Mesothelial cell of epicardium (in vitro differentiated cells): ENCODE data around the gene CACNA2D3. TPM values are rescaled to one million over a fixed set of nuclear protein-coding genes. Genes with fewer than 3 reads are reported as not detected.

Experiments
- DNase-seq, 2 experiments: peaks; one replicate each; pipeline ENCODE4 v3.0.0; 2021; ENCODE audit warnings: low spot score in 2 of 2; ENCODE audit not compliant: unreplicated experiment in 2 of 2
- H3K27ac Mint-ChIP-seq: 2 replicates; pipeline ENCODE4 v1.8.0; 2021; ENCODE audit warnings: mixed read lengths
- H3K27me3 Mint-ChIP-seq: 2 replicates; pipeline ENCODE4 v1.8.0; 2021; ENCODE audit warnings: low read depth, mixed read lengths
- H3K36me3 Mint-ChIP-seq: 2 replicates; pipeline ENCODE4 v1.8.0; 2021; ENCODE audit warnings: mixed read lengths
- H3K4me1 Mint-ChIP-seq: 2 replicates; pipeline ENCODE4 v1.8.0; 2021; ENCODE audit warnings: mixed read lengths
- H3K4me3 Mint-ChIP-seq: 2 replicates; pipeline ENCODE4 v1.8.0; 2021; ENCODE audit warnings: mild to moderate bottlenecking, moderate library complexity, mixed read lengths
- H3K9me3 Mint-ChIP-seq: 2 replicates; pipeline ENCODE4 v1.8.0; 2021; ENCODE audit warnings: mixed read lengths
- CTCF ChIP-seq: fragments of 200-600 bp; sonication (generic); IDR thresholded peaks from one replicate; pipeline ENCODE4 v1.5.0; 2021; ENCODE audit warnings: antibody characterized with exemption; ENCODE audit not compliant: unreplicated experiment
- total RNA-seq: library from RNA; stranded (reverse); gene quantifications from 3 replicates; pipeline ENCODE4 v1.2.1, GENCODE V29; 2021

CACNA2D3 gene
- total RNA-seq, 1 donor from 2014 or later, result 2.3 TPM

DNA sequence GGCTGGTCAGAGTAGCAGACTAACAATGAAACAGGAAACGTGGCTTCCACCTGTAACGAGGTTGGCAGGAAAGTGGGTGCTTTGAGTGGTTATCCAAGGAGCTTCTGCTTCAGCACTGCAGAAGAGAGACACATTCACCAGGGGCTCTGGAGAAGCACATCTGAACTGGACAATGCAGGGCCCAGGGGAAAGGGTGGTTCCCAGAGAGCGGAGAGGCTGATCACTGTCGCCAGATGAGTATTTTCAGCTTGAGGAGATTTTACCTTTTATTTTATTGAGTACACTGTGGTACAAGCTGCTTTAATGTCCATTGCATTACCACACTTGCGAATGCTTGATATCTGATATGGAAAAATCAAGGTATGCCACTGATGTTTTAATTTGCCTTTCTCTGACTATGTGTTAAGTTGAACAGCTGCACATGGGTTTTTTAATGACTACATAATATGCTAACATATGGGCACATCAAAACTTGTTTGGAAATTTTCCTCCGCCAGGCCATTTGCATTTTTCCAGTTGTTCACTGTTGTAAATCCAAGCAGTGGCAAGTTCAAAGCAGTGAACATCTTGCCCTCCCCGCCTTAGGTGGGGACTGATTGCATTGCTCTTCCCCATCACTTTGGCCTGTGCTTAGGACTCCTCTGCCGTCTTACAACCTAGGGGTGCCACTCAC is 753.4 kb downstream of the CACNA2D3 start:
- H3K36me3 Mint-ChIP-seq, result peaks cover 1% of the 10 kb centered on the region
- H3K27ac Mint-ChIP-seq, result peak overlapping the region; percentile 11
- peaks cover 4% of the 10 kb centered on the region for H3K9me3 Mint-ChIP-seq
- no peak for DNase-seq
- H3K27me3 Mint-ChIP-seq, result no peaks in the 10 kb centered on the region
- TF ChIP-seq CTCF, result no peak
- H3K4me3 Mint-ChIP-seq, result no peak overlapping the region
- H3K4me1 Mint-ChIP-seq, result peaks cover 57% of the 10 kb centered on the region

DNA sequence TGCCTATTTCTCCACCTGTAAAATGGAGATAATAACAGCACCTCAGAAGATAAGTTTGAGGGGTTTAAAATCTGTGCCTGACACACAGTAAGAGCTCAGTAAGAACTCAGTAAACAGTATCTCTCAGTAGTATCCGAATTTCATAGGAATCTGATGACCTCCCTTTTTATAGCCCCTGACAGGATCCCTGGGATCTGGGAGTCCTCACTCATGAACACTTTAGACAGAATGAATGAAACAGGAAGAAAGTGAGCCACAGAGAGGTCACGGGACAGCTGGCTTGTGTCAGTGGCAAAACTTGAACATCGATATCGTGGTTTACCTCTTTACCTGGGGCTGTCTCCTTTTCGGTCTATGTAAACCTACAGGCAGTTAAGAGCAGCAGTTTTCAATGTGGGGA is 754.3 kb downstream of the CACNA2D3 start:
- TF ChIP-seq CTCF, result no peak
- no peak for DNase-seq
- H3K4me1 Mint-ChIP-seq, result peaks cover 64% of the 10 kb centered on the region
- H3K36me3 Mint-ChIP-seq, result peaks cover 1% of the 10 kb centered on the region
- no peaks in the 10 kb centered on the region for H3K27me3 Mint-ChIP-seq
- H3K9me3 Mint-ChIP-seq, result peaks cover 4% of the 10 kb centered on the region
- H3K27ac Mint-ChIP-seq, result no peak overlapping the region
- no peak overlapping the region for H3K4me3 Mint-ChIP-seq

DNA sequence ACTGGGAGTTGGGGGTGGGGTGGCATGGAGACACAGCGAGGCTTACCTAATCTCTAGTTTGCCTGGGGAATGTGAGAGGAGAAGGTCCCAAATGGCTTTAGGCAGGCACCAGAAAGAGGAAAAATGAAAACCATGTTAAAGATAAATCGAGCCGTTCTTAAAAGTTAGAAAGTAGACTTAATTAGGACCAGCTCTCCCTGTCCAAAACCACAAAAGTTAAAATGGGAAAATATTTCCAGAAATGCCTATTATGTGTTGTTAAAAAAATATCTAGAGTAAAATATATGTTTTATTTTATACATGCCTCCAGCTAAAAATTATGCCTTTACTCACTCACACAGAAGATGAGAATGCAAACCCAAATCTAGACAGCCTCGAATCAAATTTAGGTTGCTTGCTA is 755.4 kb downstream of the CACNA2D3 start:
- no peaks in the 10 kb centered on the region for H3K27me3 Mint-ChIP-seq
- peaks cover 75% of the 10 kb centered on the region for H3K4me1 Mint-ChIP-seq
- peaks cover 1% of the 10 kb centered on the region for H3K9me3 Mint-ChIP-seq
- H3K27ac Mint-ChIP-seq, result peak overlapping the region; percentile 57
- H3K4me3 Mint-ChIP-seq, result no peak overlapping the region
- TF ChIP-seq CTCF, result no peak
- DNase-seq, result no peak
- peaks cover 1% of the 10 kb centered on the region for H3K36me3 Mint-ChIP-seq

DNA sequence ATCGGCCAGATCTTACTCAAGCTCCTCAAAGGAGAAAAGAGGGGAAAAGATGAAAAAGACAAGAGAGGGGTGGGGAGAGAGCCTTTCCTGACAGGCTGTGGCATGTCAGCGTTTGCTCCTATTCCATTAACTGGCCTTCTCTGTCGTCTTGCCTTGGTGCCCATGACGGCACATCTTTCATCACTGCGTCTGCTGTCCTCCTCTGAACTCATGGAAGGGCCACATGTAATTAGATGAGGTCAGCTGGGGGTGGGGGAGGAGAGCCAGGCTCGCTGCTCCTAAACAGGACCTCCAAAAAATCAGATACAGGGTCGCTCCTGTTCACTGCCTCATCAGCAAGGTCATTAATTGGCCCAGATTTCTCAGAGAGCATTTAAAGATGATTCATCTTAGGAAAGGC is 755.8 kb downstream of the CACNA2D3 start:
- H3K27me3 Mint-ChIP-seq, result no peaks in the 10 kb centered on the region
- peaks cover 1% of the 10 kb centered on the region for H3K36me3 Mint-ChIP-seq
- TF ChIP-seq CTCF, result no peak
- H3K9me3 Mint-ChIP-seq, result no peaks in the 10 kb centered on the region
- no peak for DNase-seq
- peaks cover 75% of the 10 kb centered on the region for H3K4me1 Mint-ChIP-seq
- no peak overlapping the region for H3K4me3 Mint-ChIP-seq
- peak overlapping the region; percentile 57 for H3K27ac Mint-ChIP-seq

- no peak for DNase-seq
- Mint-ChIP-seq H3K9me3 (no peaks in the 10 kb centered on the region), H3K27ac (peak overlapping the region; percentile 11), H3K4me3 (no peak overlapping the region), H3K36me3 (no peaks in the 10 kb centered on the region), H3K27me3 (no peaks in the 10 kb centered on the region), H3K4me1 (peaks cover 57% of the 10 kb centered on the region)
- no peak for TF ChIP-seq CTCF
Measured at GRCh38 chr3:54882129-54882833, 759.9 kb downstream of the CACNA2D3 start.
